Measurements from ENCODE around the gene PTPMT1.

The PTPMT1 gene

DNA sequence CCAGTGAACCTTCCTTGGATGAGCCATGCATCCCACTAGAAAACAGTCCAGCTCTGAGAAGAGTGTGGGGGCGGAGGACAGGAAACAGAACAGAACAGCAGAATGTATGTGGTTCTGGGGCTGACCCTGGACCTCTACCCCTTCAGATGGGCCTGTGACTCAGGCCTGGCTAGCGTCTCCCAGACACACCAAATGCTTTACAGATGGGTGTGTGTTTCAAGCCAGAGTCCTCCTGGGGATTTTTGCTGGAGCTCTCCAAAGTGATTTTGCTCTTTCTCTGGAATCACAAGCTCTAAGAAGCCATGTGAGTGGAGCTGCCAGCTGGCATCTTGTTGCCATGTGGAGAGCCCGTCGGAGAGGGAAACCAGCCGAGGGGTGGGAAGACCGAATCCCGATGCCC, 42.0 kb downstream of the PTPMT1 start:
- peak; percentile 93 for DNase-seq (ENCODE audit: low spot score)

DNA sequence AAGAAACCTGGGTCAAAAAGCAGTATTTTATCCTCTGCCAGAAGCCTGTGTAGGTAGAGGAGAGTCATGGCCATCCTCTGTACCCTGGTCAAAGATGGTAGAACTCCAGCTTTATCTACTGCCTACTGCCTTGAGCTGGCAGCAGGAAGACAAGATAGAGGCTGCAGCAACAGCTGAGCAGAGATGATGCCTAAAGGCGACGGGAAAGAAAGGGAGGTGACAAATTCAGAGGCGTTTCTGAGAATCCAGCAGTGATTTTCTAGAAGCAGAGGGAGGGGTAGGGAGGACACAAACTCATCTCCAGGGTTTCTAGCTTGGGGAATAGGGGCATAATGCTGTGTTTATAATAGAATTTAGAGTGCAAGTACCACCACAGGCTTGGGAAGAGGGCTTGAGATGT, 44.3 kb downstream of the PTPMT1 start:
- DNase-seq (ENCODE audit: low spot score) = no peak

DNA sequence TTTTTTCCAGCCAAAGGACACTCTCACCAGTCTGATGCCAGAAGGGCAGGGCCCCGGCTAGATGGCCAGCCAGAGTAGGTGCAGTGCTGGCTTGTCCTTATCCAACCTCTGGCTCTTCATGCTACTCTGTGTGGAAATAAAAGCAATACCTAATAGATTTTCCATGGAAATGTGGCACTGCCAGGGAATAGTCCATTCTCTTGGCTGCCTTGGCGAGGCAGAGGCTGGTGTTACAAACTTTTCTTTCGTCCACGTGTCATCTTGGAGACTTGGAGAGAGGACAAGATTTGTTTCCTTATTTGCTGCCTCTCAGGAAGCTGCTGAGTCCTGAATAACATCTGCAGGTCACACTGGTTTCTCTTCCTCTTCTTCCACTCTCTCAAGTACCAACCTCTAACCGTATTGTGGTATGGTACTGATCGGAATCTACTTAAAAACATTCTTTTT, 46.0 kb downstream of the PTPMT1 start:
- DNase-seq (ENCODE audit: low spot score) = no peak

DNA sequence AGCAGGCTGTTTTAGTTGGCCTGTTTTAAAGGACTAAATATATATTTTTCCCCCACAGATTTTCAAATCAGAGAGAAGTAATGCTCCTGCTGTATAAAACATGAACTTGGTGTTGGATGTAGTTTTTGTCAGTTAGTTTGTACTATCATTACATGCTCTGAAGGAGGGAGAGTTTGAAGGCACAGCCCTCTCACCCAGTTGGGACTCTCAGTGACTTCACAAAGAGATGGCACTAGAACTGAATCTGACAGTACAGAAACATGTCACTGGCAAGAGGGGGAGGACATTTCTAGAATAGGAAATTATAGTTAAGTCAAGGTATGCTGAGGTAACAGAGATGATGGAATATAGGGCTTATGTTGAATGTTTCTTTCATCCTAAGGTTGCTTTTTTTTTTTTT, 49.9 kb downstream of the PTPMT1 start:
- no peak for DNase-seq (ENCODE audit: low spot score)

DNA sequence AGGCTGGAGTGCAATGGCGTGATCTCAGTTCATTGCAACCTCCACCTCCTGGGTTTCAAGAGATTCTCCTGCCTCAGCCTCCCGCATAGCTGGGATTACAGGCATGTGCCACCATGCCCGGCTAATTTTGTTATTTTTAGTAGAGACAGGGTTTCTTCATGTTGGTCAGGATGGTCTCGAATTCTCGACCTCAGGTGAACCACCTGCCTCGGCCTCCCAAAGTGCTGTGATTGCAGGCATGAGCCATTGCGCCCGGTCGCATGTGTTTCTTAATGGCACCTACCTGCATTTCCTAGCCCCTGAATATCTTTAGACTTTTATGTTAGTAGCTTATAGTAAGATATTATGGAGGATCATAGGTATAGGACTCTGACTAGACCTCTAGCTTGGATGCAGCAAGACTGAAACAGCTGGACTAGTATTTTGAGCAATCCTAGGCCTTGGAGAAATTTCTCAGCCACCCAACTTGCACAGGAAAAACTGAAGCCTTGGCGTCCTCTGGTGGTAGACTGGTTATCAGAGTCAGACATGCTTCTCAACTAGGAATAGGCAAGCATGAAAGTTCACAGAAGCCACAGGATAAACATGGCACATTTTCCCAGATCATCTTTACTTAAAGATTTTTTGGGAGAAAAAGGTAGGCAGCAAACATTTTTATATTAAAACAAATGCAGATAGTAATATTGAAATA, 51.5 kb downstream of the PTPMT1 start:
- DNase-seq (ENCODE audit: low spot score) = peak; percentile 72

DNA sequence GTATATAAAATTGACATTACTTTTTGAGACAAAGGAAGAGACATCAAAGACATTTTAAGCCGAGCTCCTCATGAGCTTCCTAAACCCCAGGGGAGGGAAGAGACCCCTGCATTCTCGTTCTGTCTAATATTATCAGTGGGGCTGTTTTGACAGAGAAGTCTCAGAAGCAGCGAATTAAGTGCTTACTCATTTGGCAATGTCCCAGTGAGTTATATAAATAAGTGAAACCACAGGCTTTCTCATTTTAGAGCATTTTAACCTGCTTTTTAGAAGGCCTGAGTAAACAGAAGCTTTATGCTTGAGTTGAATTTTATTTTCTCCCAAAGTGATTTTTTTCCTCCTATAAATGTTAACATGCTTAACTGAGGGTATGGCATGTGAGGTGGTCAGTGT, 52.0 kb downstream of the PTPMT1 start:
- DNase-seq (ENCODE audit: low spot score) = no peak

DNA sequence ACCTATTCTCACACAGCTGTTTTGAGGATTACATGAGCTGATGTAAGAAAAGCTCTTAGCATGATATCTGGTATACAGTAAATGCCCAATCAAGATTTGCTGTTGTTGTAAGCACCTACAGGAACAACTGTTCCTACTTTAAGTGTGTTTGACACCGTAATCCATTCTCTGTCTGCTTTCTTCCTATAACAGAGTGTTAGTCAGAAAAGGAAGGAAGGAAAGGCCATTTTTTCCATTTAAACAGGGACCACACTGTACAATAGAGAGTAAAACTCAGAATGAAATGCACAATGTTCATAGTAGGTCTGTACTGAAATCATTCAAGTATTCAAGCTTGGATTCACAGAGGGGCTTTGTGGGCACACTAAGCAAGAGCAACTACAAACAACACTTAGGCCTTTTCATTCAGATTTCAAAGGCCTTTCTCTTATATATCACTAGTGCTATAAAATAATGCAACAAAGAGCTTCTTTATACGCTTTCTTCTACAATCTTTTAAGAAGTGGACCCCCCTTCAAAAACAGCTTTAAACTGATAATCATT, 55.5 kb downstream of the PTPMT1 start:
- DNase-seq (ENCODE audit: low spot score) = no peak
